GM12878 (cell line): ENCODE measurements around the gene SQSTM1. TPM values are rescaled to one million over a fixed set of nuclear protein-coding genes. Genes with fewer than 3 reads are reported as not detected.
A peak's percentile ranks its signal among the peaks of the same experiment; 100 is the strongest.

ENCODE experiments used
- ATAC-seq: fragments of 200-7000 bp; cut with Tn5 transposase; 3 replicates; pipeline ENCODE4 v1.9.1; 2020; ENCODE audit warnings: mild to moderate bottlenecking, moderate library complexity
- BruUV-seq: library from RNA; stranded (reverse); fragments of 400-500 nt; replicated peaks from 2 replicates; lab custom pipeline; 2021; lab: Mats Ljungman, UMichigan
- CTCF ChIA-PET: fragments of 300-600 bp; sonication (Branson Sonifier 250); formaldehyde crosslinking; extraction: SDS; loops from one replicate; lab custom pipeline; 2021; ENCODE audit warnings: inconsistent platforms; lab: Yijun Ruan, JAX
- POLR2A ChIA-PET: fragments of 350-600 bp; formaldehyde crosslinking; extraction: SDS; loops from one replicate; lab custom pipeline; 2021; ENCODE audit warnings: inconsistent platforms; lab: Charles Lee
- RAD21 ChIA-PET: fragments of 300-600 bp; sonication (Branson Sonifier 250); formaldehyde crosslinking; loops from one replicate; lab custom pipeline; 2023; ENCODE audit warnings: antibody characterized with exemption; ENCODE audit not compliant: unreplicated experiment; lab: Charles Lee
- SMC1A ChIA-PET: fragments of 300-600 bp; sonication (Branson Sonifier 250); formaldehyde crosslinking; loops from one replicate; lab custom pipeline; 2023; ENCODE audit not compliant: unreplicated experiment, uncharacterized antibody; lab: Charles Lee
- DNase-seq: peaks from one replicate; pipeline ENCODE4 v3.0.0-alpha.2; 2011; ENCODE audit warnings: low read depth, low spot score
- FAIRE-seq: peaks from 3 replicates; lab custom pipeline; 2011; peaks lifted over from hg19 to GRCh38; lab: Jason Lieb, UNC
- H2AFZ ChIP-seq: 2 replicates; pipeline ENCODE4 v1.6.0; 2011; ENCODE audit warnings: low read depth, low read length, control low read depth; ENCODE audit not compliant: control insufficient read depth
- H3K27ac ChIP-seq: 2 replicates; pipeline ENCODE4 v1.5.1; 2011; ENCODE audit warnings: control low read depth; ENCODE audit not compliant: control insufficient read depth, insufficient read depth
- H3K27me3 ChIP-seq, 2 experiments: replicated peaks in 1 of 2; 2 replicates each; pipeline versions ENCODE4 v1.6.0 to v1.6.1; 2011; ENCODE audit warnings: low read length in 1 of 2; ENCODE audit not compliant: control insufficient read depth in 2 of 2, insufficient read depth in 2 of 2
- H3K36me3 ChIP-seq, 2 experiments: 2 replicates each; pipeline ENCODE4 v1.5.1; 2011; ENCODE audit warnings: low read length in 1 of 2; ENCODE audit not compliant: control insufficient read depth in 2 of 2, insufficient read depth in 2 of 2
- H3K4me1 ChIP-seq: 2 replicates; pipeline ENCODE4 v1.6.1; 2011; ENCODE audit warnings: mild to moderate bottlenecking, low read length, moderate library complexity, mixed read lengths; ENCODE audit not compliant: control insufficient read depth, insufficient read depth
- H3K4me2 ChIP-seq: 2 replicates; pipeline ENCODE4 v1.6.0; 2011; ENCODE audit warnings: control low read depth; ENCODE audit not compliant: control insufficient read depth, insufficient read depth
- H3K4me3 ChIP-seq: fragments of 200-600 bp; sonication (generic); 2 replicates; pipeline ENCODE4 v1.5.1; 2016
- H3K79me2 ChIP-seq: 2 replicates; pipeline ENCODE4 v1.6.0; 2011; ENCODE audit warnings: low read length; ENCODE audit not compliant: control insufficient read depth, insufficient read depth
- H3K9ac ChIP-seq: 2 replicates; pipeline ENCODE4 v1.8.0; 2011; ENCODE audit warnings: low read length, control low read depth, mixed read lengths; ENCODE audit not compliant: control insufficient read depth, insufficient read depth
- H3K9me3 ChIP-seq: replicated peaks from 3 replicates; pipeline ENCODE4 v1.5.1; 2011; ENCODE audit warnings: mild to moderate bottlenecking, low read length; ENCODE audit not compliant: control insufficient read depth, insufficient read depth
- H4K20me1 ChIP-seq: 2 replicates; pipeline ENCODE4 v1.6.0; 2011; ENCODE audit not compliant: control insufficient read depth, insufficient read depth
- CBX3 ChIP-seq: fragments of 200-600 bp; sonication (generic); IDR thresholded peaks from 2 replicates; pipeline ENCODE4 v1.6.1; 2016; ENCODE audit warnings: low read depth, borderline replicate concordance
- CEBPB ChIP-seq, 2 experiments: fragments of 150-350 bp in 1 of 2; IDR thresholded peaks; 2 replicates each; pipeline ENCODE4 v1.6.1; 2012 to 2014; ENCODE audit warnings: low read depth in 2 of 2, low read length in 2 of 2, borderline replicate concordance in 1 of 2, inconsistent platforms in 1 of 2
- DPF2 ChIP-seq: fragments of 450-650 bp; IDR thresholded peaks from 2 replicates; pipeline ENCODE4 v1.6.1; 2017; ENCODE audit warnings: mild to moderate bottlenecking
- MEF2A ChIP-seq: IDR thresholded peaks from 2 replicates; pipeline ENCODE4 v1.6.1; 2011; ENCODE audit warnings: low read depth, mild to moderate bottlenecking, low read length, moderate library complexity; ENCODE audit not compliant: insufficient read depth
- MTA3 ChIP-seq: IDR thresholded peaks from 2 replicates; pipeline ENCODE4 v1.6.1; 2012; ENCODE audit warnings: low read length, inconsistent platforms, borderline replicate concordance
- NFYA ChIP-seq: IDR thresholded peaks from 2 replicates; pipeline ENCODE4 v1.6.1; 2011; ENCODE audit warnings: low read depth, mild to moderate bottlenecking, low read length, improper control_type of control experiment, borderline replicate concordance
- NFYB ChIP-seq: IDR thresholded peaks from 2 replicates; pipeline ENCODE4 v1.6.1; 2011; ENCODE audit warnings: low read depth, mild to moderate bottlenecking, low read length, improper control_type of control experiment, moderate library complexity; ENCODE audit not compliant: insufficient read depth
- SMAD1 ChIP-seq: fragments of 450-650 bp; IDR thresholded peaks from 2 replicates; pipeline ENCODE4 v1.6.1; 2018; ENCODE audit warnings: mild to moderate bottlenecking, low read depth; ENCODE audit not compliant: partially characterized antibody
- SMARCA5 ChIP-seq: fragments of 450-650 bp; IDR thresholded peaks from 2 replicates; pipeline ENCODE4 v1.6.1; 2017; ENCODE audit warnings: mild to moderate bottlenecking
- SREBF2 ChIP-seq: IDR thresholded peaks from 2 replicates; pipeline ENCODE4 v1.6.1; 2012; ENCODE audit warnings: mild to moderate bottlenecking, low read length
- SRF ChIP-seq, 2 experiments: IDR thresholded peaks; 2 replicates each; pipeline ENCODE4 v1.6.1; 2011; ENCODE audit warnings: low read depth in 2 of 2, low read length in 2 of 2, mild to moderate bottlenecking in 1 of 2, moderate library complexity in 1 of 2
- WGBS: methylation state at CpG from one replicate; pipeline ENCODE4 v1.1.6; 2016; ENCODE audit warnings: low lambda C conversion rate; ENCODE audit not compliant: insufficient replicate concordance, insufficient coverage; ENCODE audit errors: missing lambda C conversion rate; 5-methylcytosine and 5-hydroxymethylcytosine counted together
- in situ Hi-C: fragments of 300-500 bp; cut with MboI; formaldehyde crosslinking; loops from 9 replicates; pipeline ENCODE4 v1.14.3; 2018; ENCODE audit warnings: mixed read lengths
- intact Hi-C: fragments of 100-400 bp; cut with micrococcal nuclease; formaldehyde crosslinking; loops from one replicate; pipeline ENCODE4 v1.14.2; 2022; ENCODE audit not compliant: unreplicated experiment
- polyA plus RNA-seq, 11 experiments: library from polyadenylated mRNA; depleted of rRNA in 4 of 11; unstranded in 6 of 11; stranded (reverse) in 5 of 11; fragments of >200 nt; fragmentation: Nextera tagmentation in 4 of 11; fragmentation: Illumina TruSeq in 1 of 11; extraction: Ambion mirVana in 4 of 11; extraction: Trizol in 1 of 11; gene quantifications; 1 replicate in 1 of 11; 2 replicates in 10 of 11; pipeline versions ENCODE4 v1.2.1 to v1.2.3, GENCODE V29; 2011 to 2016; ENCODE audit warnings: inconsistent platforms in 2 of 11, missing spikeins in 2 of 11, low read depth in 1 of 11
- total RNA-seq, 4 experiments: library from RNA; depleted of rRNA in 3 of 4; stranded (reverse); fragments of >200 nt in 3 of 4; fragmentation: Illumina TruSeq in 1 of 4; extraction: Trizol in 1 of 4; gene quantifications; 2 replicates each; pipeline versions ENCODE4 v1.2.1 to v1.2.3, GENCODE V29; 2013 to 2021
- TF ChIP-seq, protein P1 (sequence below): fragments of 450-650 bp; IDR thresholded peaks from 2 replicates; pipeline ENCODE4 v1.6.1; 2014; ENCODE audit warnings: mild to moderate bottlenecking
- TF ChIP-seq, protein P2 (sequence below): fragments of 450-650 bp; IDR thresholded peaks from 2 replicates; pipeline ENCODE4 v1.6.1; 2017; ENCODE audit warnings: mild to moderate bottlenecking, low read depth, inconsistent platforms; ENCODE audit not compliant: poor library complexity, severe bottlenecking

The SQSTM1 gene
- total and polyA plus RNA-seq, 10 of the 15 experiments (the other 5 are each of a cell fraction or from before 2014, with no cell fraction given), result 6.3 to 138 (median 62.1) TPM

GRCh38 chr5:179839328-179840256 is 18.9 kb downstream of the SQSTM1 start:
- no peaks in the 10 kb centered on the region for H3K79me2 ChIP-seq
- H2AFZ ChIP-seq, result no peak overlapping the region
- POLR2A ChIA-PET, result no interaction called here
- no peaks in the 10 kb centered on the region for H3K9me3 ChIP-seq
- H3K27ac ChIP-seq, result no peak overlapping the region
- BruUV-seq, result TSS peak; percentile 43
- CTCF ChIA-PET, result interaction anchor here (1.4 kb wide), 1 partner anchor 37 kb away, joined by 3 read pairs; no protein-coding TSS in a partner anchor
- no peak overlapping the region for H3K9ac ChIP-seq
- TF ChIP-seq, protein P1, sequence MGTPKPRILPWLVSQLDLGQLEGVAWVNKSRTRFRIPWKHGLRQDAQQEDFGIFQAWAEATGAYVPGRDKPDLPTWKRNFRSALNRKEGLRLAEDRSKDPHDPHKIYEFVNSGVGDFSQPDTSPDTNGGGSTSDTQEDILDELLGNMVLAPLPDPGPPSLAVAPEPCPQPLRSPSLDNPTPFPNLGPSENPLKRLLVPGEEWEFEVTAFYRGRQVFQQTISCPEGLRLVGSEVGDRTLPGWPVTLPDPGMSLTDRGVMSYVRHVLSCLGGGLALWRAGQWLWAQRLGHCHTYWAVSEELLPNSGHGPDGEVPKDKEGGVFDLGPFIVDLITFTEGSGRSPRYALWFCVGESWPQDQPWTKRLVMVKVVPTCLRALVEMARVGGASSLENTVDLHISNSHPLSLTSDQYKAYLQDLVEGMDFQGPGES, result no peak
- no peak for TF ChIP-seq MTA3
- no peak for TF ChIP-seq SREBF2
- no peak for TF ChIP-seq NFYB
- TF ChIP-seq DPF2, result no peak
- no peak for TF ChIP-seq NFYA
- TF ChIP-seq CBX3, result no peak
- no peak for TF ChIP-seq MEF2A
- TF ChIP-seq SMAD1, result no peak
- no peak for TF ChIP-seq SRF (IDR thresholded peaks at IDR 0.05; ENCODE audit: low read depth in 2 of 2, low read length in 2 of 2)
- TF ChIP-seq CEBPB (IDR thresholded peaks at IDR 0.05; ENCODE audit: borderline replicate concordance in 1 of 2, low read depth in 2 of 2, low read length in 2 of 2), result no peak
- TF ChIP-seq, protein P2, sequence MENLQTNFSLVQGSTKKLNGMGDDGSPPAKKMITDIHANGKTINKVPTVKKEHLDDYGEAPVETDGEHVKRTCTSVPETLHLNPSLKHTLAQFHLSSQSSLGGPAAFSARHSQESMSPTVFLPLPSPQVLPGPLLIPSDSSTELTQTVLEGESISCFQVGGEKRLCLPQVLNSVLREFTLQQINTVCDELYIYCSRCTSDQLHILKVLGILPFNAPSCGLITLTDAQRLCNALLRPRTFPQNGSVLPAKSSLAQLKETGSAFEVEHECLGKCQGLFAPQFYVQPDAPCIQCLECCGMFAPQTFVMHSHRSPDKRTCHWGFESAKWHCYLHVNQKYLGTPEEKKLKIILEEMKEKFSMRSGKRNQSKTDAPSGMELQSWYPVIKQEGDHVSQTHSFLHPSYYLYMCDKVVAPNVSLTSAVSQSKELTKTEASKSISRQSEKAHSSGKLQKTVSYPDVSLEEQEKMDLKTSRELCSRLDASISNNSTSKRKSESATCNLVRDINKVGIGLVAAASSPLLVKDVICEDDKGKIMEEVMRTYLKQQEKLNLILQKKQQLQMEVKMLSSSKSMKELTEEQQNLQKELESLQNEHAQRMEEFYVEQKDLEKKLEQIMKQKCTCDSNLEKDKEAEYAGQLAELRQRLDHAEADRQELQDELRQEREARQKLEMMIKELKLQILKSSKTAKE, result no peak
- TF ChIP-seq SMARCA5, result no peak
- TF ChIP-seq, all 136 proteins: peak for 0
- Histone ChIP-seq H4K20me1 (no peaks in the 10 kb centered on the region), H3K4me3 (no peak overlapping the region), H3K4me1 (peaks cover 9% of the 10 kb centered on the region), H3K36me3 (peaks cover 17 to 20% of the 10 kb centered on the region in 2 experiments; a peak in 3 of 4 replicates), H3K4me2 (no peak overlapping the region), H3K27me3 (no peaks in the 10 kb centered on the region)
- ATAC-seq, result no peak
- WGBS, result 95% methylated on average over 16 of the region's 16 CpGs
- no peak for DNase-seq
- intact Hi-C loops (no loop called here), in situ Hi-C loops (no loop called here)
- ChIA-PET RAD21 (no interaction called here), SMC1A (no interaction called here)
- FAIRE-seq, result no peak
